BJ (cell line): ENCODE data around the gene TIMP1. TPM values are rescaled to one million over a fixed set of nuclear protein-coding genes. Genes with fewer than 3 reads are reported as not detected.
A peak's percentile ranks its signal among the peaks of the same experiment; 100 is the strongest.

Experiments used
- CTCF ChIA-PET: fragments of 350-600 bp; formaldehyde crosslinking; extraction: SDS; loops from one replicate; lab custom pipeline; 2021; ENCODE audit warnings: antibody characterized with exemption, inconsistent platforms; lab: Yijun Ruan, JAX
- POLR2A ChIA-PET: fragments of 300-600 bp; sonication (Branson Sonifier 250); formaldehyde crosslinking; extraction: SDS; loops from one replicate; lab custom pipeline; 2021; ENCODE audit warnings: antibody characterized with exemption; lab: Charles Lee
- DNase-seq: peaks from one replicate; pipeline ENCODE4 v3.0.0-alpha.2; 2011; ENCODE audit warnings: low read depth
- H3K27me3 ChIP-seq: 2 replicates; pipeline ENCODE4 v1.6.0; 2011; ENCODE audit warnings: low read length; ENCODE audit not compliant: control insufficient read depth, insufficient read depth
- H3K36me3 ChIP-seq: 2 replicates; pipeline ENCODE4 v1.5.1; 2011; ENCODE audit warnings: low read length; ENCODE audit not compliant: control insufficient read depth, insufficient read depth
- H3K4me3 ChIP-seq: 2 replicates; pipeline ENCODE4 v1.5.1; 2011; ENCODE audit warnings: low read depth, mild to moderate bottlenecking, control low read depth, low read length
- CTCF ChIP-seq: IDR thresholded peaks from 2 replicates; pipeline ENCODE4 v1.5.1; 2011; ENCODE audit warnings: low read depth, mild to moderate bottlenecking, control low read depth, inconsistent platforms, low read length, moderate library complexity; ENCODE audit not compliant: insufficient read depth
- polyA plus RNA-seq: library from polyadenylated mRNA; depleted of rRNA; stranded (reverse); fragments of >200 nt; gene quantifications from 2 replicates; pipeline ENCODE4 v1.2.3, GENCODE V29; 2011

The TIMP1 gene
- polyA plus RNA-seq, 1 experiment: 1,870 TPM

- H3K4me3 ChIP-seq: no peak overlapping the region
- H3K36me3 ChIP-seq: no peaks in the 10 kb centered on the region
- POLR2A ChIA-PET: no interaction called here
- H3K27me3 ChIP-seq: no peaks in the 10 kb centered on the region
- CTCF ChIA-PET: no interaction called here
- TF ChIP-seq CTCF: no peak
- no peak for DNase-seq
Measured at GRCh38 chrX:47577424-47577823, 4.8 kb upstream of the TIMP1 start.

- POLR2A ChIA-PET: no interaction called here
- Histone ChIP-seq H3K36me3 (no peaks in the 10 kb centered on the region), H3K4me3 (no peak overlapping the region), H3K27me3 (no peaks in the 10 kb centered on the region)
- DNase-seq: no peak
- CTCF ChIA-PET: no interaction called here
- TF ChIP-seq CTCF: no peak
Measured at GRCh38 chrX:47577901-47578300, 4.3 kb upstream of the TIMP1 start.

GRCh38 chrX:47578692-47579091 lies 3.5 kb upstream of the TIMP1 start:
- TF ChIP-seq CTCF: no peak
- ChIA-PET POLR2A (no interaction called here), CTCF (no interaction called here)
- H3K27me3 ChIP-seq: no peaks in the 10 kb centered on the region
- H3K4me3 ChIP-seq: no peak overlapping the region
- DNase-seq: no peak
- H3K36me3 ChIP-seq: no peaks in the 10 kb centered on the region

- POLR2A ChIA-PET: no interaction called here
Measured at GRCh38 chrX:47579537-47579936, 2.7 kb upstream of the TIMP1 start.

GRCh38 chrX:47583240-47583861 lies 1.1 kb downstream of the TIMP1 start:
- DNase-seq: no peak
- no peak for TF ChIP-seq CTCF
- H3K27me3 ChIP-seq: no peaks in the 10 kb centered on the region
- H3K4me3 ChIP-seq: peak overlapping the region; percentile 73
- CTCF ChIA-PET: interaction anchor here (0.8 to 1.6 kb wide), 3 partner anchors 10 to 84 kb away, joined by 3 to 5 read pairs (median 3); no protein-coding TSS in a partner anchor
- POLR2A ChIA-PET: no interaction called here
- peaks cover 2% of the 10 kb centered on the region; the same call in 1 of the 2 replicates for H3K36me3 ChIP-seq

More at GRCh38 chrX:47579537-47579936, 2.7 kb upstream of the TIMP1 start:
- Histone ChIP-seq H3K27me3 (no peaks in the 10 kb centered on the region), H3K4me3 (no peak overlapping the region), H3K36me3 (no peaks in the 10 kb centered on the region)
- no peak for TF ChIP-seq CTCF
- no peak for DNase-seq
- CTCF ChIA-PET: no interaction called here
